AG08396 (cell line): ENCODE results near the gene PODXL.
A peak's percentile ranks its signal among the peaks of the same experiment; 100 is the strongest.
"Not testable (repeated sequence)": the region's sequence is repeated elsewhere in the genome, so short reads cannot be mapped to it uniquely, and the experiment has no call there.

Experiments
- DNase-seq: peaks from one replicate; pipeline ENCODE4 v3.0.0; 2012; ENCODE audit warnings: low spot score, mixed read lengths

PODXL gene

GRCh38 chr7:131511071-131511470, 45.4 kb downstream of the PODXL start:
- DNase-seq: no peak

GRCh38 chr7:131509781-131510180, 46.6 kb downstream of the PODXL start:
- DNase-seq: no peak

- no peak for DNase-seq
Measured at GRCh38 chr7:131508754-131509486, 47.5 kb downstream of the PODXL start.

DNA sequence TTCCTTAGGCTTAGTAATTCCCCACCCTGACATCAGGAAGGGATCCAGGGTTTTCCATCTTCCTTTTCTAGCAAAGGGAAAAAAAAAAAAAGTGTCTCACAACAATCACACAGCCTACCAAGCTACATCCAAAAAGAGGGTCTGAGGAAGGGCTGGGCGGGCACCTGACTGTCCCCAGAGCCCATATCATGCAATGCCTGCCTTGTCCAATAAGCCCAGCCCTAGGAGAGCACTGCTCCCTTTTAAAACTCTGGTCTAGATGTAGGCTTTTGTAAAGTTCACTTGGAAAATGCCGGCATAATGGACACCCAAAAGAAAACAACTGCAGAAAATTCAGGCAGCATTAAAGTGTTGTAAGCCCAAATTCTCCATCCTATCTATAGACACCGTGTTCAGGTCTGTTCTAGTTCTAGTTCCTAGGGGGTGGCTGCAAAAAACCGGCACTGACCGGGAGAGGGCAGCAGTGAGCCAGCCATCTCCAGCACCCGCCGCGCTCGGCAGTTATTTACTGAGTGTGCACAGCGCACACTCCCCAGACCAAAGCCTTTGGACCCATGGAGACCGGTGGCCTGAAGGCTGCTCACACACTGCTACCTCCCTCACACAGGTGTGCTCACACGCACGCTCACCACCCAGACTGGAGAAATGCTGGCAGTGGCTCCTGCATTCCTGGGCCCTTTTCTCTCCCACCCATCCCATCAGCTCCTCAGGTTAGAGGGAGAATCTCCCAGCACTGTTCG, 48.7 kb downstream of the PODXL start:
- DNase-seq: peak; percentile 68

DNA sequence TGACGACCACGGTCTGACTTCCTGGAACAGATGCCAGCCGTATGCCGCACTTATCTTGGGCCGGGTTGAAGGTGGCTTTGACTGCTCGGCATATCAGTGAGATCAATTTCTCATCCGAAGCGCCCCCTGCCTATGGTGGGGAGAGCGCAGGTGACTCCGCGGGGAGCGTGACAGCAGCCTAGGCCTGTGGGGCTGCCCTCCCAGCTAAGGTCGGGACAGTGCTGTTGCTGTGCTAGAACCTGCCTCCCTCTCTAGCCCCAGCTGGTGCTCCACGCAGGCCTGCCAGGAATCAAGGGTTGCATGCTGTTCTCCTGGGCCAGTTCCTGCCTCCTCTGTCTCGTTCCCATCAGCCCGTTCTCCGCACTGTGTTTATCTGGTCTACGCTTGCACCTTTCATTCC, 49.8 kb downstream of the PODXL start:
- DNase-seq: no peak

DNA sequence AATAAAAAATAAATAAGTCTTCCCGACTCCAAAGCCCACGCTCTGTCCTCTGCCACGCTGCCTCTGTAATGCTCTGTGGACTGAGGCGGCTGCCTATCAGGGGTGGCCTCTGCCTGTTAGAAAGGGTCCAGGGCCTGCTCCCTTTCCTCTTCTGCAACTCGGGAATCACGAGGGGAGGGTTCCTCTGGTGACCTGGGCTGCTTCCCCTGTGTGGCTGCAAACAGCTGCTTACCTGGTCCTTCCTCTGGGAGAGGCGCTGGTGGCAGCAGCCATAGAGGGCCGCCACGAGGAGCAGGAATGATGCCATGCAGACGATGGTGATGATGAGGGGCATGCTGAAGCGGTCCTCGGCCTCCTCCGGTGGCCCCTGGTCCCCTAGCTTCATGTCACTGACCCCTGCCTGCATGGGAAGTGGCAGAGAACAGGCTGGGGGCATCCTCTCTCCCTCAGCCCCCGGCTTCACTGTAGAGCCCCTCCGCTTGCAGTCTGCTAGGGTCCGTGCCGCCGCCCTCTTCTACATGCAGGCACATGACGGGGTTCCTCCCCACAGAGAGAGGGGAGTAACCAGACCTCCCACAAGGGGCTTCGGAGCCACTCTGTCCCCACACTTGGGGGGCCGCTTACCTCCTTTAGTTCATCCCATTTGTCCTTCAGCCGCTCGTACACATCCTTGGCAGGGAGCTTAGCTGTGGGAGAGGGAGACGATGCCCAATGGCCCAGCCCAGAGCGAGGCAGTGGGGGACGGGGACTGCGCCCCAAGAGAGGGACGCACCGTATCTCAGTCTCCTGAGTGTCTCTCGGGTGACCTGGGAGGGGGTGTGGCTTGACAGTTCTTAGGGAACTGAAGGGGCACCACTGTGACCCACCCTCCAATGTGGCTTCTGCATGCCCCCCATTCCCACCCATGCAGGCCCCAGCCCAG, 50.5 kb downstream of the PODXL start:
- DNase-seq: no peak

- DNase-seq: not testable (repeated sequence)
Measured at GRCh38 chr7:131505037-131505620, 51.3 kb downstream of the PODXL start.

DNA sequence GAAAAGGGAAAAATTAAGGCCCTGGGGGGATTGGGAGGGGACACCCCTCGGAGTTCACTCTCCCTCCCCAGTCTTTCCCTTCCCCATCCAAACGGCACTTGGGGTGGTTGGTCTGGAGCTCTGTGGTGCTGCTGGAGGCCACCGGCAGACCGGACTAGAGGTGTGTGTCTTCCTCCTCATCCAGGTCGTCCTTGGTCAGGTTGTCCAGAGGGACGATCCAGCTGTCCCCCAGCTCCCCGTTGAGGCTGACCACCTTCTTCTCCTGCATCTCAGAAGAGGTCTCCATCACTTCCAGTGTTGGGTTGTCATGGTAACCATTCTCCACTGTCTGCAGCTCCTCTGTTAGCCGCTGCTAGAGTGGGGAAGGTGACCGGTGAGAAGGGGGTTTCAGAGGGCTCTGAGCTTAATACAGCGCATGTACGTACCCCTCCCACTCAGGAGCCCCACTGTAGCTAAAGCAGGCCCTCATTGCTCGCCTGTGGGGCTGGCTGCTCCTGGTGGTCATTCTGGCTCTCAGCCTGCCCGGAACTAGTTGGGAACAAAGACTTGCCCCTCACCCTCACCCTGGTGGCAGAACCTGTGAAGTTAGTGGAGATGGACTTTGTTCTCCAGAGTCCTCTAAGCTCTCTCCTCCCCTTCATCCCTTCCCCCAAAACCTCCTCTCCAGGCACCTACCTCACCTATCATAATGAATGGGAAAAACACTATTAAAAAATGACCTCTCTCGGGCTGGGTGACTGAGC, 52.1 kb downstream of the PODXL start:
- no peak for DNase-seq

DNA sequence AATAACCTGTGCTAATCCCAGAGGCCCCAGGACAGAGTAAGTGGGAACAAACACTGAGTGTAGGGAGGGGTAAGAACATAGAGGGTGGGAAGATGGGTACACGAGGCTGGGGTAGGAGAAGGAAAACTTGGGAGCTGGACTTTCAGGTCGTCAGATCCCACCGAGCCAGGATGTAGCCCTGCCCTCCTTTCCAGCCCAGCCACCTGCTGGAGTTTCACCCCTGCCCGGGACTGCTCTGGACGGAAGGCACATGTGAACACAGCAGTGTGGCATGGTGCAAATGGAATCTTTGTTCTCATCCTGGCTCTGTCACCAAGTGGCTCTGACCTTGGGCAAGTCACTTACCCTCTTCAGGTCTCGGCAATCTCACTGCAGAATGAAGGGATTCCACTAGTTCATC, 52.8 kb downstream of the PODXL start:
- no peak for DNase-seq

- DNase-seq: no peak
Measured at GRCh38 chr7:131502810-131503508, 53.5 kb downstream of the PODXL start.

GRCh38 chr7:131501930-131502685, 54.3 kb downstream of the PODXL start:
- DNase-seq: no peak

- DNase-seq: peak; percentile 48
Measured at GRCh38 chr7:131501422-131501821, 55.0 kb downstream of the PODXL start.

- DNase-seq: no peak
Measured at GRCh38 chr7:131500357-131500756, 56.1 kb downstream of the PODXL start.

DNA sequence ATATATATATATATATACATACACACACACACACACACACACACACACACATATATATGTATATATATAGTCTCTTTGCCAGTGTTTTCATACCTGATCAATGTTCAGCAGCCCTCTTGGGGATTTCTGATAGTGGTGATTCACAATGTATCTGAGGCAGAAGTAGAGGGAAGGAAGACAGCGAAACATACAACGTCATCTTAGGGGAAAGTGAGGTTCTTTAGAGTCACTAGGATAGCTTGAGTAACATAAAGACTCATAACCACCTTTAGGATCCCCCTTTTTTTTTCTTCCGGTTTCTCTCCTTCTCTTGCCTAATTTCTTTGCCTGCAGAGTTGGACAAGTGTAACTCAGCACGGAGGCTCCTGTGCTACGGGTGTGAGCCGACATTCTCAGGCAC, 56.6 kb downstream of the PODXL start:
- no peak for DNase-seq

DNA sequence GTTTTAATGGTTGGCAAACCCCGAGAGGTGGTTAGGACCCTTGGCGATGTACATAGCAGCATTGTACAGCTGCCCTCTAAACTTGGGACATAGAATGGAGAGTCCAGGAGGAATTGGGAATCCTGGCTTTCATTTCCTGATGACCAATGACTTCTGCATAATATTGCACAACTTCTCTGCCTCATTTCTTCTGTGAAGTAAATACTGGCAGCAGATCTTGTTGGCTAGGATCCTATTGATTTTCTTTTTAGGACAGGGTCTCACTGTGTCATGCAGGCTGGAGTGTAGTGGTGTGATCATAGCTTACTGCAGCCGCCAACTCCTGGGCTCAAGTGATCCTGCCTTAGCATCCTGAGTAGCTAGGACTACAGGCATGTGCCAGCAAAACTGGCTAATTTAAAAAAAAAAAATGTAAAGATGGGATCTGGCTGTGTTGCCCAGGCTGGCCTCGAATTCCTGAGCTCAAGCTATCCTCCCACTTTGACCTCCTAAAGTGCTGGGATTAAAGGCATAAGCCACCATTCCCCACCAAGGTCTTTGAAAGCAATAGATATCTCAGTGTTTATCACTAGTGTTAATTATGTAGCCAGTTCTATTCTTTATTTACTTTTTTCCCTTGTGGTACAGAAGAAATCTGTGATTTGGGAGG, 58.1 kb downstream of the PODXL start:
- DNase-seq: no peak

- DNase-seq: no peak
Measured at GRCh38 chr7:131497454-131497853, 59.0 kb downstream of the PODXL start.

- DNase-seq: no peak
Measured at GRCh38 chr7:131495669-131496498, 60.5 kb downstream of the PODXL start.

GRCh38 chr7:131494182-131494581, 62.2 kb downstream of the PODXL start:
- DNase-seq: no peak

DNA sequence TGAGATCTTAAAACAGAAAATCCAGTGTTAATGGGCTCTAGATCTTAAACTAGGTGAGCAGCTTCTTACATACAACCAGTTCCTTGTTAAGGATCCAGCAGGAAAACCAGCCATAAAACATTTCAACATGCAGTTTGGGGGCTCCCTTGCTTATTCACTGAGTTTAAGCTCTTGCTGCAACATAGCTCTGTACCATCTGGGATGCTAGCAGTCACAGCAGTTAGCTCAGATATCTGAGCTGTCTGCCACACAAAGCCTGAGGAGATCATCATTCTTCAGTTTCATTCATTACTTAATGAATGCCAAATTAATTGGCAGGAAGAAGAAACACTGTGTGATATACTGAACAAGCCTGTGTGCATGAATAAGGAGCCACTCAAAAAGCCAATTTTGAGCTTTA, 62.8 kb downstream of the PODXL start:
- DNase-seq: no peak
